ENCODE results near the gene MYCBP. TPM values are rescaled to one million over a fixed set of nuclear protein-coding genes. Genes with fewer than 3 reads are reported as not detected.
"Not testable (repeated sequence)": the region's sequence is repeated elsewhere in the genome, so short reads cannot be mapped to it uniquely, and the experiment has no call there.

MYCBP gene
- total RNA-seq, 1 donor from 2014 or later, result 8.7 TPM

DNA sequence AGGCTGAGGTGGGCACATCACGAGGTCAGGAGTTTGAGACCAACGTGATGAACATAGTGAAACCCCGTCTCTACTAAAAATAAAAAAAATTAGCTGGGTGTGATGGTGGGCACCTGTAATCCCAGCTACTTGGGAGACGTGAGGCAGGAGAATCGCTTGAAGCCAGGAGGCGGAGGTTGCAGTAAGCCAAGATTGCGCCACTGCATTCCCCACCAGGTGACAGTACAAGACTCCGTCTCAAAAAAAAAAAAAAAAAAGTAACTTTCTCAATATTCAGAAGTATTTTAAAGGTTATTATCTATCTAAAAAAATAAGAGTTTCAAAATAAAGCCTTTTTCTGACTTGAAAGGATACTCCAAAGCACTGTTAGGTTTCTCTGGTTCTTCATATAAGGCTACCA, 5.9 kb downstream of the MYCBP start:
- no peak for DNase-seq (ENCODE audit: low read depth in 2 of 2)

DNA sequence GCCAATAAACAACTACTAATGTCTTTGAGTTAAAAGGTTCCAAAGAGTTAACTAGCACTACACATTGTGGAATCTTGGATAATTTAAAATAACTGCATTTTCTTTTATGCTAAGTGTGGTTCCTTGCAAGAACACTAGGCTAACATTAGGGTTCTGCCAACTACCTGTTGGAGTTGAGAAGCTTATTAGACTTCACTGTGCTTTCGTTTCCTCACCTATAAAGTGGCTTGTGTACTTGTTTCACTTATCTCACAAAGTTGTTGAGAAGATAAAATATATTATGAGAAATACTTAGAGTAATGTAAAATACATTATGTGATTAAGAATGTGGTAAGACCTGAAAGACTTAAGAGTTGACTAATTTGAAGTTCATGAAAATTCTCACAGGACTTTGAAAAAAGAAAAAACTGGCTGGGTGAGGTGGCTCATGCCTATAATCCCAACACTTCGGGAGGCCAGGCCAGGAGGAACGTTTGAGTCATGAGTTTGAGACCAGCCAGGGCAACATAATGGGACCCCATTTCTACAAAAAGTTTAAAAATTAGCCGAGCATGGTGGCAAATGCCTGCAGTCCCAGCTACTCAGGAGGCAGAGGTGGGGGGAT, 7.9 kb downstream of the MYCBP start:
- no peak for DNase-seq (ENCODE audit: low read depth in 2 of 2)

DNA sequence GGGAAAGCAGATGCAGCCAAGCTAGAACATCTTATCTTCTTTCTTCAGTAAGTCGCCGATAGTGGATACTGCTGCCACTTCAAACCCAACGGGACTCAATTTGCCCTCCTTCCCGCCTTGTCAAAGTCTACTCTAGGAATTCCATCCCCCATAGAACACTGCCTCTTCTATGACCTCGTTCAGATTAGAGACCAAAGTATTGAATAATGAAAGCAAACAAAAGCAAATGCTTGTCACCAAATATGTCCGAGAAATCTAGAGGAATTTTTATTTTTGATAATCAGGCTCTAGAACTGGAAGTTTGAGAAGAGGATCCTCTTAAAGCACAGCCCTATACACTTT, 12.7 kb downstream of the MYCBP start:
- no peak for DNase-seq (ENCODE audit: low read depth in 2 of 2)

DNA sequence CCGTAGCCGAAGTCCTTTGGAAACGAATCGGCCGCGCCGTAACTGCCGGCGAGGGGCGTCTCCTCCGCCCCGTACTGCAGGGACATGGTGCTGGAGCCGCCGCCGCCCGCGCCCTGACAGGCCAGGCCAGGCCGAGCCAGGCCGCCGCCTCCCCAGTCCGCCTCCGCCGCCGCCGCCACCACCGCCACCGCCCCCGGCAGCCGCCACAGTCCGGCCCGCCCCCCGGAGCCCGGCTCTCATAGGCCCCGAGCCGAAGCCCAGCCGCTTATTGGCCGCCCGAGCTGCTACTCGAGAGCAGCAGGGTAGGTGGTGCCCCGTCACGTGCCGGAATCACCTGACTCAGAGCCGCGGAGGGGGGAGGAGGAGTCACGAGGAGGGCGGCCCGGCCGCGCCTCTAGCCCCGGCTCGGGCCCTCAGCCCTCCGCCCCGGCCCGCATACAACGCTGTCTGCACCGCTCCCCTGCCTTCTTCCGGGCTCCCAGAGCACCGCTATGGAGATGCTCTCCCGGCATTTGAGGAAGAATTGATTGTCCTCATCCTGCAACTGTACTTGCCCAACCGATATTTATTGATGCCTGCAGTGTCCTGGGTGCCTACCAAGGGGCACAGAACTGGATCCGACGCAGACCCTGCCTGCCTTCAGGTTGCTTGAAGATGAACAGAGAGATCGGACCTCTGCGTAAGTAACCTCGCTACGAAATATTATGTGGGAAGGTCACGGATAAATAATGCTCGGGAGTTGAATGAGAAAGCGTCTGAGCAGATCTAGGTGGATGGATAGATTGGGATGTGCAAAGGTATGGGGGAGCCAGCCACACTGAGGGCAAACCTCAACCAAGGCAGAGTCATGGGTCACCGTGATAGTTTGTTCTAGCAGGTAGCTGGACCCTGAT, 13.3 kb downstream of the MYCBP start, which contains the start of gene RRAGC:
TSS of gene RRAGC (minus strand) at position 212 of the 893 bp plus-strand sequence. CDS start at position 86, 126 bp downstream.
- peak; percentile 93 to 99 for DNase-seq (ENCODE audit: low read depth in 2 of 2)

DNA sequence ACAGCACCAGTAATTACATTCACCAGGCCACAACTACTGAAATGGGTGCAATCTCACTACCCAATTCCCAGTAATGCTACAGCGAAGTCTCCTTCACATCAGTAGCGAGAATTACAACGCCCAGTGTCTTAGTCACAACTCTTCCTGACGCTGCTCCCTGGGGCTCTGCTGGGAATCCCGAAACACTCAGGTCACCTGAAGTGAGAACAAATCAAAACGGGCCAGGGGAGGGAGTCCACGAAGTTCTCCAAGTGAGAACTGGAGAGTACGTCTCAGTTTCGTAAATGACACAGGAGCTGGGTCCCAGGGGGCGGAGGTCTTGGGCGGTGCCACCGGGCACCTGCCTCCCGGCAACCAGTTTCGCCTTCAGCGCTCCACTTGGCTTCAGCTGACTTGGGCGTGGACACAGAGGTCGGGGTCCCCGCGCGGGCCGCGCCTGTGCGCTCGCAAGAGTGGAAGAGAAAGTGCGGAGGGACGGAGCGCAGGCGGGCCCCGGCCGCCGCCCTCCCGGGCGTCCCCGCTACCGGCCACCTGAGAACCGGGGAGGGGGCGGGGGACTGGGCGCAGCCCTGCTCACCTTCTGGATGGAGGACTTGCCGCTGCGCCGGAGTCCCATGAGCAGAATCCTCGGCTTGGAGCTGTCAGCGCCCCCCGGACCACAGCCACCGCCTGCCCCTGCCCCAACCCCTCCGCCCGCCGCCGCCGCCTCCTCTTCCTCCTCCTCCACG, 14.2 kb downstream of the MYCBP start:
- DNase-seq (ENCODE audit: low read depth in 2 of 2), result peak in 1 of 2 donors; percentile 62

DNA sequence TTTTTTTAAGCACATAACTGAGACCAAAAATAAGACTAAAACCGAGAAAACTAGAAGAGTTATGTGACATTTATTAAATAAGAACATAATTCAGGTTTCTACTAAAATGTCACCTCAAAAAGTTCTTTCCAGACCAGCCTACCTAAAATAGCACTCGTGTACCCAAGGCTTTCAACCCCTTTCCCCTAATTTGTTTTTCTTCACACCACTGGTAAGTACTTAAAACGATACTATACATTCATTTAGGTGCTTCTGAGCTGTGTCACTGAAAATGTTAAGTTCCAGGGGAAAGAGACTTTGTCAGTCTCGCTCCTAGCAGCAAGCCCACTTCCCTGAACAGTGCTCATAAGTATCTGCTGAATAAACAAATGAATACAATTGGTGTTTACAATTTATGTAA, 20.4 kb downstream of the MYCBP start:
- no peak for DNase-seq (ENCODE audit: low read depth in 2 of 2)

DNA sequence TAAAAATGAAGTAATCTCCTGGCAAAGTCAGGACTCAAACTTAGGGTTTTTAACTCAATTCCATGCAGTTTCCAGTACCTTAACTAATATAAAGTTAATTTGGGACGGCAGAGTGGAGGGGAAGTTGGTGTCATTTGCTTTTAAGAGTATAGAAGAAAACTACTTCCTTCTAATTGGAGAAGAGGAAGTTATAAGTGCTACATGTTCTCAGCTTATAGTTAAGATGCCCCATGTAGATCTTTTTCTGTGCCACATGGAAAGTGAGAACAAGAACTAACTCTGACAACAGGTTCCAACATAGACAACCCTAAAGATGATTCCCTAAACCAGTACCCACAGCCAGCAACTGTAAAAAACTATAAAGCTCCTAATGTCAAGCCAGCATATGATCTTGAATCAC, 25.1 kb downstream of the MYCBP start:
- DNase-seq (ENCODE audit: low read depth in 2 of 2), result no peak

DNA sequence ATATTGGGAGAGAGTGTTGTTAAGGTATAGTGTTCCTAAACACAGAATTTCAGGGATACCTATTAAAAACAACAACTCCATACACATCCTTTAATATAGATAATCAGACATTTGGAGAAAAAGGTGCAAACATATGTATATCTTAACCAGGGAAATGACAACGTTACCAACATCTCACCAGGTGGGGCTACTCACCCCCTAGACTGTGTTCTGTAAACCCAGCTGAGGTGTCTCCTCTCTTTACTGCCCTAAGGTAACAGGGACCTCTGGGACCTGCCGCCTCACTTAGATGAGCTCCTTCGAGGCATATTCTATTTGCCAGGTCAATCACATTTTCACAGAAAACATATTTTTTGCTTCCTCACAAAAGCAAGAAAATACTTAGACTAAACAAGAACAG, 26.9 kb downstream of the MYCBP start:
- DNase-seq (ENCODE audit: low read depth in 2 of 2), result no peak

DNA sequence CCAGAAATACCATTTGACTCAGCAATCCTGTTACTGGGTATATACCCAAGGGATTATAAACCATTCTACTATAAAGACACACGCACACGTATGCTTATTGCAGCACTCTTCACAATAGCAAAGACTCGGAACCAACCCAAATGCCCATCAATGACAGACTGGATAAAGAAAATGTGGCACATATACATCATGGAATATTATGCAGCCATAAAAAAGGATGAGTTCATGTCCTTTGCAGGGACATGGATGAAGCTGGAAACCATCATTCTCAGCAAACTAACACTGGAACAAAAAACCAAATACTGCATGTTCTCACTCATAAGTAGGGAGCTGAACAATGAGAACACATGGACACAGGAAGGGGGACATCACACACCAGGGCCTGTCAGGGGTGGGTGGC, 28.1 kb downstream of the MYCBP start:
- DNase-seq (ENCODE audit: low read depth in 2 of 2), result not testable (repeated sequence)

DNA sequence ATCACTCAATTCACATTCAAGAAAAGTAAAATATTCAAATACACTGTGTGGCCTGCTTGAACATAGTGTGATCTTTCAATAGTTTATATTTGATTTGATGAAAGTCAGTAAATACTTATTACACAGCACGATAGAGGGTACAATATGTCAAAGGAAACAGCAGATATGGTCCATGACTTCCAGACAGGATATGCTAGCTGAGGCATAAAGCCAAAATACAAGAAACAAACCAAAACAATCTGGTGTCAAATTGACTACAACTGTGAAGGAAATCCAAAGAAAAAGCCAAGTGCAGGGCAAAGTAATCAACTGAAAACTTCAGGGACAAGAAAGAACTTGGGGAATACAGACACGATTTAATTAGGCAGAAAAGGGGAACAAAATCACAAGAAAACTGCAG, 32.9 kb downstream of the MYCBP start:
- peak in 1 of 2 donors; percentile 41 for DNase-seq (ENCODE audit: low read depth in 2 of 2)

DNA sequence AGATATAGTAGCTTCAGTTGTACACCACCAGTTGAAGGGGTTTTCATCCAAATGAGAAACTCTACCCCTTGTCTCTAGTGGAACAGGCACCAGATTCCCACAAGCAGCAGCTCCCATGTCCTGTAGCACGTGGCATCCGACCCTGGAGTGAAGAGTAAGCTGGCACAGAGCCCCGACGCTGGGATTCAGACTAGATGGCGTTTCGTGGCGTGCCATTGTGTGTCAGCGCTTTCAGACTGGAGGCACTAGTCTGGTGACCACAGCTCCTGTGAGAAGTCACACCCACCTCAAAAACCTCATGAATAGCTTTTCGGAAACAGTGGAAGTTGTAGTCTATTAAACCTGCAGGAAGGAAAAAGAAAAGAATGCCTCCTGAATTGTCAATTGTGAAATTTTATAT, 33.8 kb downstream of the MYCBP start:
- DNase-seq (ENCODE audit: low read depth in 2 of 2), result peak; percentile 81 to 83

DNA sequence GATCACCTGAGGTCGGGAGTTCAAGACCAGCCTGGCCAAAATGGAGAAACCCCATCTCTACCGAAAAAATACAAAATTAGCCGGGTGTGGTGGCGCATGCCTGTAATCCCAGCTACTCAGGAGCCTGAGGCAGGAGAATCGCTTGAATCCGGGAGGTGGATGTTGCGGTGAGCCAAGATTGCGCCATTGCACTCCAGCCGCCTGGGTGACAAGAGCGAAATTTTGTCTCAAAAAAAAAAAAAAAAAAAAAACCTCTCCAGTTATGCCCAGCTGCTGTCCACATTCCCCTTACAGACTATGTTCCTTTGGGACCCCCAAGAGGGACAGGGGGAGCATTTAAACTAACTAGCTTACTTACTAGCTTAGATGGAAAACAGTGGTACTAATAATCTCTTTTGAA, 36.8 kb downstream of the MYCBP start:
- not testable (repeated sequence) for DNase-seq (ENCODE audit: low read depth in 2 of 2)

DNA sequence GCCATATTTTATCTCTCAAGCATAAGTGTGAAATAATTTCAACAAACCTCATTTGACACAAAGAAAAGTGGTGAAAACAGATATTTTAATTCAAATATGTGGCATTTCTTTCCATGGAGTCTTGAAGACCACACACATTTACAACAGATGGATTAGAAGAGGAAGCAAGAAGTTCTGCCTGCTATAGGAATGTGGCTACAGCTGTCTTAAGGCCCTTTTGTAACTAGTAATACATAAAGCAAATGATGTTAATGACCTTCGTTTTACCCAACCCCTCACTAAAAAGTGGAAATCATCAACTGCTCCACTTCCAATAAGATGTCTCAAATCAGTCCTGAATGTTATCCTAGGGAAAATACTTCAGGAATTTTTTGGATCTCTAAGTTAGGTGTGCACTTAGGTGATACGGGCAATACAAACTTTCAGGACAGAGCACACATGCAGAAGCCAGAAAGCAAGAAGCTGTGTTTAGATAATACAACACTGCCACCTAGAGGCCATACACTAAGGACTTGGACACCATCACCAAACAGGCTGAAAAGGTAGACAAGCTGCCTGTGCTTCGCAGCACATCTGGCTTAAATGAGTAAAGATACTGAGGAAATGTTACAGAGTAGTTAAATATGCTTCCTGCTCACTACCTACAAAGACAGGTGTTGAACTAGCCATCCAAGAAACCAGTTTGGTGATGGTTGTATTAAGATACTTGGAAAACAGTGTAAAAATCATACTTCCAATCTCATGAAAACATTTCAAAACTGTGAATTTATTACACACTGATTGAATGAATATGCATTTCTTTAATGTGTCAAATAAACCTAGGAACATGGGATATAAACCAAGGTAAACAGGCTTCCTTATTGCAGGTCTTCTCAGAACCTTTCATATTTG, 38.0 kb downstream of the MYCBP start:
- DNase-seq (ENCODE audit: low read depth in 2 of 2), result peak; percentile 86 to 89

DNA sequence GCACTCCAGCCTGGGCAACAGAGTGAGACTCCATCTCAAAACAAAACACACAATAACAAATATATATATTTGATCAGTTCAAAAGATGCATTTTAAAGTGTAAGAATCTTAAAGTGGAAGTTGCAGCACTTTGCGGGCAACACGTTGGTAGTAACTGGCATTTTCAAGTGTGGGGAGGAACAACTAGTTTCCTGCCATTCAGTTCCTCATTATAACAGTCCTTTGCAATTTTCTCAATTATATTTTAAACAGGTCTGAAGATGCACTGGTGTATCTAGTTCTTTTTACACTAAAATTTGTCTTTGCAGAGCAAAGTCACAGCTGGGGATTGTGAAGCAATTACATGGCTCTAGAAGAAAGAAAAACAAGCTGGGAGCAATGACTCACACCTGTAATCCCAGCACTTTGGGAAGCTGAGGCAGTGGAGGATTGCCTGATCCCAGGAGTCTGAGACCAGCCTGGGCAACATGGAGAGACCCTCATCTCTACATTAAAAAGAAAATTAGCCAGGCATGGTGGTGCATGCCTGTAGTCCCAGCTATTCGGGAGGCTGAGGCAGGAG, 38.8 kb downstream of the MYCBP start:
- DNase-seq (ENCODE audit: low read depth in 2 of 2), result no peak

DNA sequence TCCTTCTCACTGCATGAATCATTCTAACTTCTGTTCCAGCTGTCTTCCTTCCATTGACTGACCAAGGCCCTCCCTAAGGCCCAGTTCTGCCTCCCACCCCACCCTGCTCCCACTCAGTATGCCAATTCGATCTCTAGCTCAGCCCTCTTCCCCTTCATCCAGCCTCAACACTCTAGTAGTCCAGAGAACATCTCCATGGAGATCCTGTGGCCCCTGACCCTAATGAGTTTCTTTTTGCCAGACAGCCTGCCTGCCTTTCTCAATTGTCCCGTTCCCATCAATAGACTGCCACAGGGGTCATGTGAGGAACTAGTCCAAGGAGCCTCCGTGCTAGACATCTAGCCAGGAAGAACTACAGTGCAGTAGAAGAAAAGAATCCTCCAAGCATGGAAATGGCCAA, 40.0 kb downstream of the MYCBP start:
- no peak for DNase-seq (ENCODE audit: low read depth in 2 of 2)

DNA sequence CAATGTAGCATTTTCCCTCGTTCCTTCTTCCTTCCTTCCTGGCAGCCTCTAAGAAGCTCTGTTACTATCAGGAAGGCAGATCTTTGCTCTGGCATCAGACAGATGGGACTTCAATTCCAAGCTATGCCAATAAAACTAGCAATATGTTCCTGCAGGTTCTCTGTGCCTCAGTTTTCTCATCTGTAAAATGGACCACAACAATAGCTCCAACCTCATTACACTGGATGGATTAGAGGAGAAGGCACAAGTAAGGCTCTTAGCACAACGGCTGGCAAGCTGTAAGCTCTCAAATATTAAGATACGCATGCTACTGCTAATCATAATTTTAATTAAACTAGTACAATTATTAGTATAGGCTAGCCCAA, 40.8 kb downstream of the MYCBP start:
- DNase-seq (ENCODE audit: low read depth in 2 of 2), result no peak

DNA sequence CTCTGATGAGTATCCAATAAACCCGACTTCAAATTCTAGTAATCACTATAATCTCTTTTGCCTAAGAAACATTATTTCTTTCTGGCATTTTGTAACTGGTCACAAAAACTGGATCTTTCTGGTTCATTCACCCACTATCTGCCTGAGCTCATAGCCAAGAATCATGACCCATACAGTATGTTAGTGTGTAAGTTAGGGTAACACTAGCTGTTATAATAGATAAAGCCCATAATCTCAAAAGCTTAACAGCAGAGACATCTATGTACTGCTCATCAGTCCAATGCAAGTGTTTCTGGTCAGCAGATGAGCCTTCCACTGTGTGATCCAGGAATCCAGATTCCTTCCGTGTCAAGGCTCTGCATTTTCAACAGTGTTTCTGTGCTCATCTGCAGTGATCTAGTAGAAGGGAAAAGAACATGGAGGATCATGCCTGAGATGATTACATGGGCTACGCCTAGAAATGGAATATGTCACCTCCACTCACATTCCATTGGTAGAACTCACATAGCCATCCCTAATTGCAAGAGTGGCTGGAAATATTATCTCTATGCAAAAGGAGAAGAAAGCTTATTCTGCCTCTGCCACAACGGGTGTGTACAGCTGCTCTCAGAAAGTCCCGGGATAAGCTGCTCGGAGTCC, 41.3 kb downstream of the MYCBP start:
- DNase-seq (ENCODE audit: low read depth in 2 of 2), result no peak

DNA sequence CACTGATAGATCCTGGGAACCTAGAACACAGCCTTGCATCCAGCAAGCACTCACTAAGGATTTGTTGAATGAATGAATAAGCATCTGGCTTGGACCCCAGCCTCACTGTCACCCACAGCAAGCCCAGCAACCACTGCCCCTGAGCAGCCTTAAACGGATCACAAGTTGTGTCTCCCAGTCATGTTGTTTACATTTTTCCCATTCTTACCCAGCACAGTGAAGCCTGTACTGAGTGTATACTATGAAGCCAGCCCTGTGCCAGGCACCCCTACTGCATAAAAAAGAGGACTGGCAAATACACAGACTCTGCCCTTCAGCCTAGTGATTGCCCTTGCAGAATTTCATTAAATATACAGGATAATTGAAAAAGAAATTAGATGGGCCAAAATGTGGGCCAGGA, 43.8 kb downstream of the MYCBP start:
- no peak for DNase-seq (ENCODE audit: low read depth in 2 of 2)

DNA sequence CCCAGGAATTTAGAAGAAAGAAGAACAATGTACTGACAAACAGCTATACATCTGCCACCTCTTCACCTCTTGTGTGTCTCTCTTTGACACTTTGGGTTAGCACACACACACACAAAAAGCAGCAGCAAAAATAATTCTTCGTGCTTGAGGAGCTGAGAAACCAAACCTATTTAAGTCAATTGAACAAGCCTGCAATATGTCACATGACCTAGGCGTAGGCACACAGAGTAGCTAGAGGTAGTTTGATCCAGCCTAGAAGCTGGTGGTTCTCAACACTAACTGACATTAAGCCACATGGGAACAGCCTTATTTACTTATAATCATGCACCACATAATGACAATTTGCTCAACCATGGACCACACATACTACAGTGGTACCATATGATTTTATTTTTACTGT, 45.8 kb downstream of the MYCBP start:
- no peak for DNase-seq (ENCODE audit: low read depth in 2 of 2)

DNA sequence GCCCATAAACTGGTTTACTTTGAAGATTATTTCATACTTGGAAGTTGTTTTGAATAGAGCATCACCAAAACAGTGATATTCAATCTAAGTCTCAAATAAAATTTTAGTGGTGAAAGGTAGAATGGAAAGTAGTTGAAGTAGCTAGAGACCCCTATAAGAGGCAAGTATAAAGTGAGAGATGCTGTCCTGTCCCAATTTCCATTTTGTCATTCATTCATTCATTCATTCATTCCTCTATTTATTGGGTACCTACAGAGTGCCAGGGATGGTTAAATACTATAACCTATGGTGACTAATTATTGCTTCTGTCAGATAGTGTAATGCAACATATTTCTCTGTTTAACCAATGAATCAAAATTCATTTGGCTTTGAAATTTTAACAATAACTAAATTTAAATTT, 46.3 kb downstream of the MYCBP start:
- no peak for DNase-seq (ENCODE audit: low read depth in 2 of 2)

DNA sequence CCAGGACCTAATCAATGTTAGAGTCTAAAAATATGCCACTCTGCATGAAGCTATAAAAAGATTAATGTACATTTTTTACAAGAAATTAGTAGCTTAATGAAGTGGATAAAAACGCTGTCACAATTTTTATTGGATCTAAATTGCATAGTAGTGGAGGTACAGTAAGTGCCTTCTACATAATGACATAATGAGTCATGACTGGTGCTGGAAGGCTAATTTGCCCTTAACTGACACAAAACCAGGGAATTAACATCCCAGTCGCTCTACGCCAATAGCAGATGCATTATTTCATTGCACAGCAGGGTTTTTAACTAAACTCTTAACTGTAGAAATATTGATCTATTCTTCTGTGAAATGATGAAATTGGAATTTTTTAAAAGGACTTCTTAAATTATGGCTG, 46.9 kb downstream of the MYCBP start:
- no peak for DNase-seq (ENCODE audit: low read depth in 2 of 2)
